ENCODE measurements around the gene LMF1. TPM values are rescaled to one million over a fixed set of nuclear protein-coding genes. Genes with fewer than 3 reads are reported as not detected.
A peak's percentile ranks its signal among the peaks of the same experiment; 100 is the strongest.

The LMF1 gene
- total RNA-seq: 40.0 TPM
- polyA plus RNA-seq: 10 to 100 TPM in 3 of 4 donors, 1 to 10 TPM in 1; 9.9 to 12.9 (median 11.3) TPM

DNA sequence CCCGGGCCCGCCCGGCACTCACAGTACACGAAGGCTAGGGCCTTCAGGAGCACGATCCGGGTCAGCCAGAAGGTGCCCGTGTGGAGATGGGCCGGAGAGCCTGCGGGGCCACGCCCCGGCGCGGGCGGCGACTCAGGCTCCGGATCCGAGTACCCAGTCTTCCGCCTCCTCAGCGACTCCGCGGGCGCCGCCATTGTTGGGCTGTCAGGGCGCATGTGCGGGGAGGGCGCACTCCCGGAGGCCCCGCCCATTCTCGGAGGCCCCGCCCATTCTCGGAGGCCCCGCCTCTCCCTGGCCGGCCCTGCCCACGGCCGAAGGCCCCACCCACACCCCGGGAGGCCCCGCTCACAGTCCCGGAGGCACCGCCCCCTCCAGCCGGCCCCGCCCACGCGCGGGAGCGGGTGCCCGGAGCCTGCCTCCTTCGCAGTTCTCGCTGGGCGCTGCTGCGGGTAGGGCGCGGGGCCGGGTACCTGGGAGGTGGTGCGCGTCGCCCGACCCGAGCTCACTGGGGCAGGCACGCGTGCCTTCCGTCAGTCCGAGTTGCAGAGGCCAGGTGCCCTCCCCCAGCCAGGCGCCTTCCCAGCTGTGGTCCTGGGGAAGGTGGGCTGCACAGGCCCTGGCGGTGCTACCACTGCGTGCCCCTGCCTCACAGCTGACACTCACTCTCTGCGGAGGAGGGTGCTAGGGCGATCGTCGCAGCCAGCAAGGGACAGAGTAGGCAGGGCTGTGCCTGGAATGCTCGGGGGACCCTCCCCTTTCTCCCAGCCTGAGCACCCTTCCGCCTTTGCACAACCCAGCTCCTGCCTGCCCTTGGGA, at the start of gene LMF1:
Gene LMF1 (minus strand): TSS at position 219 of the 816 bp plus-strand sequence. CDS start 4 bp downstream, at position 215.
- no peaks in the 10 kb centered on the region for H3K9me3 Mint-ChIP-seq
- Histone ChIP-seq H3K4me1 (ENCODE audit: control insufficient read depth, insufficient read depth, low read length, poor library complexity, severe bottlenecking) (peaks cover 18% of the 10 kb centered on the region), H3K4me3 (ENCODE audit: low read depth, low read length) (peak within 1 kb of the TSS; percentile 32), H3K36me3 (ENCODE audit: control insufficient read depth, insufficient read depth, low read length) (peaks cover 3% of the 10 kb centered on the region), H3K27me3 (ENCODE audit: control insufficient read depth, insufficient read depth, low read length) (no peaks in the 10 kb centered on the region), H3K9me3 (ENCODE audit: control insufficient read depth in 2 of 2, low read length in 2 of 2) (no peaks in the 10 kb centered on the region), H3K27ac (ENCODE audit: insufficient read depth, low read length, poor library complexity, severe bottlenecking) (peak within 1 kb of the TSS; percentile 76)
- DNase-seq: peak; percentile 91 to 95 (median 92)
- H3K4me1 Mint-ChIP-seq: peaks cover 6 to 29% (median 10%) of the 10 kb centered on the region in 4 donors
- ATAC-seq (ENCODE audit: low read depth in 2 of 2): peak; percentile 91 to 92
- H3K4me3 Mint-ChIP-seq: peak within 1 kb of the TSS; percentile 82 to 97 (median 82)
- H3K27me3 Mint-ChIP-seq: no peaks in the 10 kb centered on the region
- H3K36me3 Mint-ChIP-seq: peaks cover 11% of the 10 kb centered on the region
- peak within 1 kb of the TSS in 2 of 3 donors; percentile 5 to 67 for H3K27ac Mint-ChIP-seq

GRCh38 chr16:1020091-1020399, 49.3 kb upstream of the LMF1 start:
- Mint-ChIP-seq H3K27ac (no peak overlapping the region), H3K4me3 (no peak overlapping the region), H3K27me3 (no peaks in the 10 kb centered on the region), H3K4me1 (no peaks in the 10 kb centered on the region), H3K9me3 (peaks cover 0 to 1% (median 0%) of the 10 kb centered on the region in 7 donors), H3K36me3 (no peaks in the 10 kb centered on the region)
- H3K36me3 ChIP-seq (ENCODE audit: control insufficient read depth, insufficient read depth, low read length): no peaks in the 10 kb centered on the region
- no peak overlapping the region for H3K4me3 ChIP-seq (ENCODE audit: low read depth, low read length)
- H3K27ac ChIP-seq (ENCODE audit: insufficient read depth, low read length, poor library complexity, severe bottlenecking): no peak overlapping the region
- no peaks in the 10 kb centered on the region for H3K4me1 ChIP-seq (ENCODE audit: control insufficient read depth, insufficient read depth, low read length, poor library complexity, severe bottlenecking)
- DNase-seq: no peak
- H3K27me3 ChIP-seq (ENCODE audit: control insufficient read depth, insufficient read depth, low read length): no peaks in the 10 kb centered on the region
- H3K9me3 ChIP-seq (ENCODE audit: control insufficient read depth in 2 of 2, low read length in 2 of 2): no peaks in the 10 kb centered on the region
- no peak for ATAC-seq (ENCODE audit: low read depth in 2 of 2)

GRCh38 chr16:1019231-1020090, 48.7 kb upstream of the LMF1 start:
- no peaks in the 10 kb centered on the region for H3K27me3 ChIP-seq (ENCODE audit: control insufficient read depth, insufficient read depth, low read length)
- no peak overlapping the region for H3K4me3 ChIP-seq (ENCODE audit: low read depth, low read length)
- no peaks in the 10 kb centered on the region for H3K36me3 ChIP-seq (ENCODE audit: control insufficient read depth, insufficient read depth, low read length)
- Mint-ChIP-seq H3K36me3 (no peaks in the 10 kb centered on the region), H3K27me3 (no peaks in the 10 kb centered on the region), H3K9me3 (peaks cover 0 to 1% (median 0%) of the 10 kb centered on the region in 7 donors), H3K4me1 (no peaks in the 10 kb centered on the region), H3K27ac (no peak overlapping the region), H3K4me3 (no peak overlapping the region)
- no peak for ATAC-seq (ENCODE audit: low read depth in 2 of 2)
- no peak for DNase-seq
- H3K27ac ChIP-seq (ENCODE audit: insufficient read depth, low read length, poor library complexity, severe bottlenecking): no peak overlapping the region
- H3K9me3 ChIP-seq (ENCODE audit: control insufficient read depth in 2 of 2, low read length in 2 of 2): no peaks in the 10 kb centered on the region
- no peaks in the 10 kb centered on the region for H3K4me1 ChIP-seq (ENCODE audit: control insufficient read depth, insufficient read depth, low read length, poor library complexity, severe bottlenecking)

DNA sequence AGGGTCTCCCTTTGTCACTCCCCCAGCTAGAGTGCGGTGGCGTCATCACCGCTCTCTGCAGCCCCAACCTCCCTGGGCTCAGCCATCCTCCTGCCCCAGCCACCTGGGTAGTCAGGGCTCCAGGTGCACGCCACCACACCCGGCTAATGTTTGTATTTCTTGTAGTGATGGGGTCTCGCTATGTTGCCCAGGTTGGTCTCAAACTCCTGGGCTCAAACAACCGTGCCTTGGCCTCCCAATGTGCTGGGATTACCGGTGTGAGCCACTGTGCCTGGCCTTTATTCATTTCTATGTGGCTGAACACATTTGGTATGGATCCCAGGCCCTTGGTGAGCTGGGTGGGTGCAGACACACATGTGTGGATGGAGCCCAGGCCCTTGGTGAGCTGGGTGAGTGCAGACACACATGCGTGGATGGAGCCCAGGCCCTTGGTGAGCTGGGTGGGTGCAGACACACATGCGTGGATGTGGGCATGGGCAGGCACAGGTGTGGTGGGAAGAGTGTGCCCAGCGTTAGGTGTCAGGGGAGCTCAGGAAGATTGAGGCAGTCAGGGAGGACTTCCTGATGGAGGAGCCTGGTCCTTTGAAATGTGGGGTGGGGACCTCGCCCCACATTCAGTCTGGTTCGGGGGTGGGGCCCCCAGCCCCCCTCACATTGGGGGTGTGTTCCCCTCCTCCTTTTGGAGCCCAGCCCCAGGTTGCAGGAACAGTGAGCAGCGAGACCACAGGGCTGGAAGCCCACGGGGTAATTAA, 47.8 kb upstream of the LMF1 start:
- H3K4me1 Mint-ChIP-seq: no peaks in the 10 kb centered on the region

GRCh38 chr16:1014771-1015495, 44.1 kb upstream of the LMF1 start:
- no peaks in the 10 kb centered on the region for H3K36me3 Mint-ChIP-seq
- H3K27me3 Mint-ChIP-seq: no peaks in the 10 kb centered on the region
- peaks cover 0 to 1% (median 0%) of the 10 kb centered on the region in 7 donors for H3K9me3 Mint-ChIP-seq
- Histone ChIP-seq H3K4me3 (ENCODE audit: low read depth, low read length) (no peak overlapping the region), H3K9me3 (ENCODE audit: control insufficient read depth in 2 of 2, low read length in 2 of 2) (no peaks in the 10 kb centered on the region), H3K36me3 (ENCODE audit: control insufficient read depth, insufficient read depth, low read length) (no peaks in the 10 kb centered on the region), H3K4me1 (ENCODE audit: control insufficient read depth, insufficient read depth, low read length, poor library complexity, severe bottlenecking) (no peaks in the 10 kb centered on the region), H3K27ac (ENCODE audit: insufficient read depth, low read length, poor library complexity, severe bottlenecking) (no peak overlapping the region), H3K27me3 (ENCODE audit: control insufficient read depth, insufficient read depth, low read length) (no peaks in the 10 kb centered on the region)
- H3K4me3 Mint-ChIP-seq: no peak overlapping the region
- no peaks in the 10 kb centered on the region for H3K4me1 Mint-ChIP-seq
- no peak overlapping the region for H3K27ac Mint-ChIP-seq
- DNase-seq: no peak
- no peak for ATAC-seq (ENCODE audit: low read depth in 2 of 2)

More for the DNA sequence above, 47.8 kb upstream of the LMF1 start:
- DNase-seq (no peak), ATAC-seq (ENCODE audit: low read depth in 2 of 2) (no peak)
- Histone ChIP-seq H3K9me3 (ENCODE audit: control insufficient read depth in 2 of 2, low read length in 2 of 2) (no peaks in the 10 kb centered on the region), H3K36me3 (ENCODE audit: control insufficient read depth, insufficient read depth, low read length) (no peaks in the 10 kb centered on the region), H3K27me3 (ENCODE audit: control insufficient read depth, insufficient read depth, low read length) (no peaks in the 10 kb centered on the region), H3K27ac (ENCODE audit: insufficient read depth, low read length, poor library complexity, severe bottlenecking) (no peak overlapping the region), H3K4me1 (ENCODE audit: control insufficient read depth, insufficient read depth, low read length, poor library complexity, severe bottlenecking) (no peaks in the 10 kb centered on the region), H3K4me3 (ENCODE audit: low read depth, low read length) (no peak overlapping the region)
- Mint-ChIP-seq H3K4me3 (no peak overlapping the region), H3K27me3 (no peaks in the 10 kb centered on the region), H3K27ac (no peak overlapping the region), H3K36me3 (no peaks in the 10 kb centered on the region), H3K9me3 (peaks cover 0 to 1% (median 0%) of the 10 kb centered on the region in 7 donors)

DNA sequence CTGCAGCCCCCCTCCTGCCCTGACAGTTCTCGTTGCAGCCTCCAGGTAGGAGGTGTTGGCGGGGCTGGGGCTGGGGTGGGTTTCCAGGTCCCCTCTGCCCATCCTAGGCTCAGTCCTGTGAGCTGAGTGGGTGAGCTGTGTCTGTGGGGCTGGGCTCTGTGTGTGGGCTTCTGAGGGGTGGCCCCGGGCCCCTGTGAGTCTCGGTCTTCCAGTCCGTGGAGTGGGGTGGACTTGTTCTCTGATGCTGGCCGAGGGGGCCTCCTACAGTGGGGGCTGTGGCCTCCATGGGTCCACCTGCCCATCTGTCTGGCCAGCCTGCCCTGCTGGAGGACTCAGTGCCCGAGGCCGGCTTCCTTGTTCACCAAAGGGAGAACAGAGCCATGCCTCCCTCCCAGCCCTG, 43.4 kb upstream of the LMF1 start:
- Histone ChIP-seq H3K27me3 (ENCODE audit: control insufficient read depth, insufficient read depth, low read length) (no peaks in the 10 kb centered on the region), H3K9me3 (ENCODE audit: control insufficient read depth in 2 of 2, low read length in 2 of 2) (no peaks in the 10 kb centered on the region), H3K4me3 (ENCODE audit: low read depth, low read length) (no peak overlapping the region), H3K4me1 (ENCODE audit: control insufficient read depth, insufficient read depth, low read length, poor library complexity, severe bottlenecking) (no peaks in the 10 kb centered on the region), H3K36me3 (ENCODE audit: control insufficient read depth, insufficient read depth, low read length) (no peaks in the 10 kb centered on the region), H3K27ac (ENCODE audit: insufficient read depth, low read length, poor library complexity, severe bottlenecking) (no peak overlapping the region)
- H3K9me3 Mint-ChIP-seq: peaks cover 0 to 1% (median 0%) of the 10 kb centered on the region in 7 donors
- H3K27ac Mint-ChIP-seq: no peak overlapping the region
- no peaks in the 10 kb centered on the region for H3K27me3 Mint-ChIP-seq
- no peaks in the 10 kb centered on the region for H3K36me3 Mint-ChIP-seq
- no peak overlapping the region for H3K4me3 Mint-ChIP-seq
- ATAC-seq (ENCODE audit: low read depth in 2 of 2) (no peak), DNase-seq (no peak)
- H3K4me1 Mint-ChIP-seq: peaks cover 0 to 3% (median 0%) of the 10 kb centered on the region in 4 donors

- no peaks in the 10 kb centered on the region for H3K9me3 ChIP-seq (ENCODE audit: control insufficient read depth in 2 of 2, low read length in 2 of 2)
- no peaks in the 10 kb centered on the region for H3K4me1 ChIP-seq (ENCODE audit: control insufficient read depth, insufficient read depth, low read length, poor library complexity, severe bottlenecking)
- Mint-ChIP-seq H3K9me3 (peaks cover 0 to 1% (median 0%) of the 10 kb centered on the region in 7 donors), H3K4me3 (no peak overlapping the region), H3K36me3 (no peaks in the 10 kb centered on the region), H3K27ac (no peak overlapping the region), H3K27me3 (no peaks in the 10 kb centered on the region), H3K4me1 (peaks cover 0 to 3% (median 0%) of the 10 kb centered on the region in 4 donors)
- no peak overlapping the region for H3K4me3 ChIP-seq (ENCODE audit: low read depth, low read length)
- no peaks in the 10 kb centered on the region for H3K27me3 ChIP-seq (ENCODE audit: control insufficient read depth, insufficient read depth, low read length)
- H3K27ac ChIP-seq (ENCODE audit: insufficient read depth, low read length, poor library complexity, severe bottlenecking): no peak overlapping the region
- no peaks in the 10 kb centered on the region for H3K36me3 ChIP-seq (ENCODE audit: control insufficient read depth, insufficient read depth, low read length)
- ATAC-seq (ENCODE audit: low read depth in 2 of 2) (no peak), DNase-seq (no peak)
Measured at GRCh38 chr16:1013593-1013900, 42.8 kb upstream of the LMF1 start.
